Natural killer cell (primary cell): Measurements from ENCODE around the gene CPSF6. TPM values are rescaled to one million over a fixed set of nuclear protein-coding genes. Genes with fewer than 3 reads are reported as not detected.

Experiments used
- ATAC-seq, 3 donors: fragments of 150-1000 bp in 2 of 3; fragments of 200-7000 bp in 1 of 3; cut with Tn5 transposase; 1 replicate in 1 of 3; 2 replicates in 2 of 3; pipeline ENCODE4 v1.10.0; 2021; ENCODE audit warnings: mild to moderate bottlenecking in 2 of 3, moderate library complexity in 2 of 3
- DNase-seq, 2 donors: peaks; one replicate each; pipeline versions ENCODE4 v3.0.0 to v3.0.0-alpha.2; 2013 to 2021; ENCODE audit warnings: mixed read lengths in 1 of 2
- H3K27ac ChIP-seq: one replicate; pipeline ENCODE4 v1.5.1; 2013; ENCODE audit warnings: mild to moderate bottlenecking, low read length
- H3K27me3 ChIP-seq: one replicate; pipeline ENCODE4 v1.6.1; 2013; ENCODE audit warnings: low read length; ENCODE audit not compliant: control insufficient read depth, insufficient read depth
- H3K36me3 ChIP-seq: one replicate; pipeline ENCODE4 v1.6.1; 2013; ENCODE audit warnings: low read length; ENCODE audit not compliant: control insufficient read depth, insufficient read depth
- H3K4me1 ChIP-seq: one replicate; pipeline ENCODE4 v1.6.1; 2013; ENCODE audit warnings: low read length; ENCODE audit not compliant: control insufficient read depth, insufficient read depth
- H3K4me3 ChIP-seq: one replicate; pipeline ENCODE4 v1.5.1; 2013; ENCODE audit warnings: low read length
- H3K9me3 ChIP-seq: one replicate; pipeline ENCODE4 v1.6.1; 2013; ENCODE audit warnings: low read length; ENCODE audit not compliant: control insufficient read depth, insufficient read depth
- H3K27ac Mint-ChIP-seq, 2 donors: one replicate each; pipeline ENCODE4 v1.8.0; 2022; ENCODE audit warnings: mild to moderate bottlenecking in 2 of 2, mixed read lengths in 2 of 2, moderate library complexity in 1 of 2
- H3K27me3 Mint-ChIP-seq, 2 donors: one replicate each; pipeline ENCODE4 v1.8.0; 2022; ENCODE audit warnings: low read depth in 2 of 2, mixed read lengths in 2 of 2
- H3K36me3 Mint-ChIP-seq: one replicate; pipeline ENCODE4 v1.8.0; 2022; ENCODE audit warnings: mixed read lengths
- H3K4me1 Mint-ChIP-seq, 2 donors: one replicate each; pipeline ENCODE4 v1.8.0; 2022; ENCODE audit warnings: mixed read lengths in 2 of 2
- H3K4me3 Mint-ChIP-seq: one replicate; pipeline ENCODE4 v1.8.0; 2022; ENCODE audit warnings: mild to moderate bottlenecking, moderate library complexity, mixed read lengths
- H3K9me3 Mint-ChIP-seq, 2 donors: one replicate each; pipeline ENCODE4 v1.8.0; 2022; ENCODE audit warnings: mixed read lengths in 2 of 2
- CTCF ChIP-seq: fragments of 200-600 bp; IDR thresholded peaks from one replicate; pipeline ENCODE4 v1.8.0; 2022; ENCODE audit warnings: antibody characterized with exemption
- WGBS: methylation state at CpG from one replicate; pipeline ENCODE4 v1.1.7; 2013; ENCODE audit warnings: missing lambda C conversion rate; ENCODE audit not compliant: insufficient coverage; 5-methylcytosine and 5-hydroxymethylcytosine counted together
- intact Hi-C: fragments of 100-400 bp; cut with micrococcal nuclease; formaldehyde crosslinking; loops from one replicate; pipeline ENCODE4 v1.14.2; 2022
- total RNA-seq, 4 donors: library from RNA; stranded (reverse); fragments of 120-200 nt in 1 of 4; gene quantifications; one replicate each; pipeline versions ENCODE4 v1.2.3 to v1.2.4, GENCODE V29; 2013 to 2022

The CPSF6 gene
- total RNA-seq, 3 donors from 2014 or later (not counting 1 experiment from before 2014, with no cell fraction given), result 88.5 to 99.4 (median 95.4) TPM

- H3K36me3 ChIP-seq, result no peaks in the 10 kb centered on the region
- DNase-seq (no peak), ATAC-seq (no peak)
- peaks cover 33 to 48% of the 10 kb centered on the region in 2 donors for H3K27me3 Mint-ChIP-seq
- TF ChIP-seq CTCF, result no peak
- no peak overlapping the region for H3K27ac ChIP-seq
- H3K36me3 Mint-ChIP-seq, result no peaks in the 10 kb centered on the region
- no peaks in the 10 kb centered on the region for H3K9me3 ChIP-seq
- no peaks in the 10 kb centered on the region for H3K9me3 Mint-ChIP-seq
- H3K4me1 Mint-ChIP-seq, result peaks cover 22 to 23% of the 10 kb centered on the region in 2 donors
- H3K27ac Mint-ChIP-seq, result no peak overlapping the region
- 48% methylated on average over 3 of the region's 3 CpGs for whole genome bisulfite sequencing
- peaks cover 8% of the 10 kb centered on the region for H3K27me3 ChIP-seq
- H3K4me1 ChIP-seq, result peaks cover 8% of the 10 kb centered on the region
- no peak overlapping the region for H3K4me3 Mint-ChIP-seq
- H3K4me3 ChIP-seq, result no peak overlapping the region
- intact Hi-C loops, result no loop called here
These were observed 48.2 kb downstream of the CPSF6 start for GRCh38 chr12:69287556-69287955.

- Mint-ChIP-seq H3K36me3 (no peaks in the 10 kb centered on the region), H3K27me3 (peaks cover 43 to 64% of the 10 kb centered on the region in 2 donors), H3K4me3 (no peak overlapping the region), H3K27ac (no peak overlapping the region), H3K4me1 (no peaks in the 10 kb centered on the region), H3K9me3 (no peaks in the 10 kb centered on the region)
- H3K4me3 ChIP-seq, result no peak overlapping the region
- peaks cover 3% of the 10 kb centered on the region for H3K4me1 ChIP-seq
- intact Hi-C loops, result loop anchor here (1.0 to 10.0 kb wide), 3 partner anchors 64 to 349 kb away; partner anchors contain the start of gene YEATS4
- no peaks in the 10 kb centered on the region for H3K36me3 ChIP-seq
- 30% methylated on average over 8 of the region's 9 CpGs for WGBS
- DNase-seq (peak; percentile 66 to 91), ATAC-seq (peak; percentile 97 to 100 (median 100))
- H3K27ac ChIP-seq, result no peak overlapping the region
- TF ChIP-seq CTCF, result peak; percentile 87
- H3K27me3 ChIP-seq, result peaks cover 2% of the 10 kb centered on the region
- no peaks in the 10 kb centered on the region for H3K9me3 ChIP-seq
These were observed 51.3 kb downstream of the CPSF6 start for GRCh38 chr12:69290545-69291277.

GRCh38 chr12:69291278-69291593, 51.9 kb downstream of the CPSF6 start:
- no peak for ATAC-seq
- Mint-ChIP-seq H3K36me3 (no peaks in the 10 kb centered on the region), H3K4me3 (no peak overlapping the region), H3K27me3 (peaks cover 44 to 70% of the 10 kb centered on the region in 2 donors), H3K9me3 (no peaks in the 10 kb centered on the region), H3K27ac (no peak overlapping the region), H3K4me1 (no peaks in the 10 kb centered on the region)
- H3K9me3 ChIP-seq, result no peaks in the 10 kb centered on the region
- peaks cover 3% of the 10 kb centered on the region for H3K4me1 ChIP-seq
- no peaks in the 10 kb centered on the region for H3K36me3 ChIP-seq
- no peak overlapping the region for H3K4me3 ChIP-seq
- no peak overlapping the region for H3K27ac ChIP-seq
- intact Hi-C loops, result loop anchor here (1.0 to 10.0 kb wide), 3 partner anchors 64 to 348 kb away; partner anchors contain the start of gene YEATS4
- H3K27me3 ChIP-seq, result peaks cover 2% of the 10 kb centered on the region
- peak; percentile 49 for TF ChIP-seq CTCF
- no peak for DNase-seq

GRCh38 chr12:69298133-69298532, 58.8 kb downstream of the CPSF6 start:
- no peaks in the 10 kb centered on the region for H3K36me3 Mint-ChIP-seq
- 89% methylated on average over 1 of the region's 1 CpG for WGBS
- no peak for TF ChIP-seq CTCF
- H3K4me3 Mint-ChIP-seq, result no peak overlapping the region
- Histone ChIP-seq H3K36me3 (no peaks in the 10 kb centered on the region), H3K9me3 (peaks cover 2% of the 10 kb centered on the region), H3K27me3 (peaks cover 1% of the 10 kb centered on the region), H3K4me3 (no peak overlapping the region), H3K4me1 (no peaks in the 10 kb centered on the region), H3K27ac (no peak overlapping the region)
- intact Hi-C loops, result loop anchor here (10.0 kb wide), 1 partner anchor 57 kb away; the partner anchor contains the start of gene YEATS4
- H3K27me3 Mint-ChIP-seq, result peaks cover 21 to 30% of the 10 kb centered on the region in 2 donors
- H3K27ac Mint-ChIP-seq, result no peak overlapping the region
- no peaks in the 10 kb centered on the region for H3K9me3 Mint-ChIP-seq
- no peaks in the 10 kb centered on the region for H3K4me1 Mint-ChIP-seq
- ATAC-seq (no peak), DNase-seq (no peak)
